Chondrocyte (in vitro differentiated cells): ENCODE results near the gene SSMEM1. TPM values are rescaled to one million over a fixed set of nuclear protein-coding genes. Genes with fewer than 3 reads are reported as not detected.

Experiments used
- DNase-seq: peaks from one replicate; pipeline ENCODE4 v3.0.0; 2021; ENCODE audit warnings: mixed read lengths, low spot score
- H3K27ac Mint-ChIP-seq: one replicate; pipeline ENCODE4 v1.8.0; 2021; ENCODE audit warnings: mild to moderate bottlenecking, moderate library complexity, mixed read lengths; ENCODE audit not compliant: unreplicated experiment
- H3K27me3 Mint-ChIP-seq: 2 replicates; pipeline ENCODE4 v1.8.0; 2021; ENCODE audit warnings: low read depth, mixed read lengths
- H3K36me3 Mint-ChIP-seq: 2 replicates; pipeline ENCODE4 v1.8.0; 2021; ENCODE audit warnings: low read depth, mixed read lengths
- H3K4me1 Mint-ChIP-seq: 2 replicates; pipeline ENCODE4 v1.8.0; 2021; ENCODE audit warnings: low read depth, mild to moderate bottlenecking, mixed read lengths
- H3K4me3 Mint-ChIP-seq: one replicate; pipeline ENCODE4 v1.8.0; 2021; ENCODE audit warnings: mild to moderate bottlenecking, moderate library complexity, mixed read lengths; ENCODE audit not compliant: unreplicated experiment
- H3K9me3 Mint-ChIP-seq: 2 replicates; pipeline ENCODE4 v1.8.0; 2021; ENCODE audit warnings: low read depth, mixed read lengths
- long read RNA-seq: library from polyadenylated mRNA; stranded (forward); transcript quantifications from one replicate; pipeline ENCODE4 v2.0.0, GENCODE V29; 2021
- total RNA-seq: library from RNA; stranded (reverse); gene quantifications from 3 replicates; pipeline ENCODE4 v1.2.1, GENCODE V29; 2021
- TF ChIP-seq, protein P1 (sequence below): fragments of 200-600 bp; sonication (generic); IDR thresholded peaks from 2 replicates; pipeline ENCODE4 v1.5.0; 2021; ENCODE audit warnings: antibody characterized with exemption, mild to moderate bottlenecking, moderate library complexity

Gene SSMEM1
- not detected in 3 replicates for total RNA-seq
- long read RNA-seq = 0 reads

GRCh38 chr7:130207642-130208041 is at the start of gene SSMEM1:
SSMEM1 (plus strand) TSS chr7:130207860; CDS start chr7:130207911, 51 bp downstream.
- no peaks in the 10 kb centered on the region for H3K36me3 Mint-ChIP-seq
- H3K27me3 Mint-ChIP-seq = no peaks in the 10 kb centered on the region
- H3K9me3 Mint-ChIP-seq = no peaks in the 10 kb centered on the region
- H3K4me1 Mint-ChIP-seq = peaks cover 23% of the 10 kb centered on the region
- TF ChIP-seq, protein P1, sequence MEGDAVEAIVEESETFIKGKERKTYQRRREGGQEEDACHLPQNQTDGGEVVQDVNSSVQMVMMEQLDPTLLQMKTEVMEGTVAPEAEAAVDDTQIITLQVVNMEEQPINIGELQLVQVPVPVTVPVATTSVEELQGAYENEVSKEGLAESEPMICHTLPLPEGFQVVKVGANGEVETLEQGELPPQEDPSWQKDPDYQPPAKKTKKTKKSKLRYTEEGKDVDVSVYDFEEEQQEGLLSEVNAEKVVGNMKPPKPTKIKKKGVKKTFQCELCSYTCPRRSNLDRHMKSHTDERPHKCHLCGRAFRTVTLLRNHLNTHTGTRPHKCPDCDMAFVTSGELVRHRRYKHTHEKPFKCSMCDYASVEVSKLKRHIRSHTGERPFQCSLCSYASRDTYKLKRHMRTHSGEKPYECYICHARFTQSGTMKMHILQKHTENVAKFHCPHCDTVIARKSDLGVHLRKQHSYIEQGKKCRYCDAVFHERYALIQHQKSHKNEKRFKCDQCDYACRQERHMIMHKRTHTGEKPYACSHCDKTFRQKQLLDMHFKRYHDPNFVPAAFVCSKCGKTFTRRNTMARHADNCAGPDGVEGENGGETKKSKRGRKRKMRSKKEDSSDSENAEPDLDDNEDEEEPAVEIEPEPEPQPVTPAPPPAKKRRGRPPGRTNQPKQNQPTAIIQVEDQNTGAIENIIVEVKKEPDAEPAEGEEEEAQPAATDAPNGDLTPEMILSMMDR = no peak
- no peak within 1 kb of the TSS for H3K4me3 Mint-ChIP-seq
- no peak for DNase-seq
- H3K27ac Mint-ChIP-seq = no peak within 1 kb of the TSS

DNA sequence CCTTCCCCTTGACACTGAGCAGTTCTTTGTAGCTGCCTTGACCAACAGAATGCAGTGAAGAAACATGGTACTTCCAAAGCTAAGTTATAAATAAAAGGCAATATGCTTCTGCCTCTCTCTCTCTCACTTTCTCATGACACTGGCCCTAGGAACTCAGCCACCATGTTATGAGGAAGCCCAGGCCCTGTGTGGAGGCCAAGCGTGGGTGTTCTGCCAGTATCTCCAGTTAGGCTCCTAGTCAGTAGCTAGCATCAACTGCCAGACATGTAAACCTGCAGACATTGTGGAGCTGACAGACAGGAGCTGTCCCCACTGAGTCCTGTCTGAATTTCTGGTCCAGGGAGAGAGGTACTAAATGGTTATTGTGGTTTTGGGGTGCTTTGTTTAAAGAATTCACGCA is 47.6 kb upstream of the SSMEM1 start:
- H3K36me3 Mint-ChIP-seq = peaks cover 43% of the 10 kb centered on the region
- TF ChIP-seq, protein P1 = no peak

GRCh38 chr7:130160455-130160854 is 47.2 kb upstream of the SSMEM1 start:
- no peak for DNase-seq
- TF ChIP-seq, protein P1 = no peak
- Mint-ChIP-seq H3K27ac (no peak overlapping the region), H3K4me3 (no peak overlapping the region), H3K9me3 (peaks cover 5% of the 10 kb centered on the region), H3K4me1 (no peaks in the 10 kb centered on the region), H3K36me3 (peaks cover 44% of the 10 kb centered on the region), H3K27me3 (no peaks in the 10 kb centered on the region)

More for the DNA sequence above, 47.6 kb upstream of the SSMEM1 start:
- Mint-ChIP-seq H3K27me3 (no peaks in the 10 kb centered on the region), H3K9me3 (peaks cover 5% of the 10 kb centered on the region), H3K27ac (no peak overlapping the region), H3K4me1 (no peaks in the 10 kb centered on the region), H3K4me3 (no peak overlapping the region)
- DNase-seq = no peak

DNA sequence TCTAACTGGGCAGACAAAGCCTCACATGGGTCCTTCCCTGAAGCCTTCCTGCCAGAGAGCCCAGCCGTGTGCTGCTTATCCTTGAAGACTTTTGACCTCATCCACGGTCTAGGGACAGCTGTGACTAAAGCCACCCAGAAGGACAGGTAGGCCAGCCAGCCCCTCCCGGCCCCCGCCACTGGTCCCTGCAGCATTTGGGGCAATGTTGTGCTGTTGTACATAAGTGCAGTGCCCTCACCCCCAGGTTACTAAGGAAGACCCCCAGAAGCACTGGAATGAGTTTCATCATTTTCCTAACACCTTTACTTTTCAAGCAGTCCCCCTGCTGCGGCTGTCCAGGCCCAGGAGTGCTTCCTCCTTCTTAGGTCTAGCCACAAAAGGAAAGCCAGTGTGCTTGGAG is 45.5 kb upstream of the SSMEM1 start:
- Mint-ChIP-seq H3K9me3 (peaks cover 5% of the 10 kb centered on the region), H3K36me3 (peaks cover 41% of the 10 kb centered on the region), H3K27ac (no peak overlapping the region), H3K4me1 (no peaks in the 10 kb centered on the region), H3K27me3 (no peaks in the 10 kb centered on the region), H3K4me3 (no peak overlapping the region)
- TF ChIP-seq, protein P1 = no peak
- DNase-seq = no peak

GRCh38 chr7:130174237-130174959 is 33.3 kb upstream of the SSMEM1 start:
- Mint-ChIP-seq H3K36me3 (peaks cover 23% of the 10 kb centered on the region), H3K27me3 (no peaks in the 10 kb centered on the region), H3K4me3 (no peak overlapping the region), H3K4me1 (no peaks in the 10 kb centered on the region), H3K27ac (no peak overlapping the region), H3K9me3 (no peaks in the 10 kb centered on the region)
- DNase-seq = no peak
- TF ChIP-seq, protein P1 = no peak
